SK-N-SH (cell line): ENCODE data around the gene TMEM123. TPM values are rescaled to one million over a fixed set of nuclear protein-coding genes. Genes with fewer than 3 reads are reported as not detected.

Experiments
- CTCF ChIA-PET: fragments of 300-600, 350-600 bp; formaldehyde crosslinking; extraction: SDS; loops from one replicate; lab custom pipeline; 2021; lab: Yijun Ruan, JAX
- POLR2A ChIA-PET: fragments of 350-600 bp; sonication (Branson Sonifier 250); formaldehyde crosslinking; extraction: SDS; loops from one replicate; lab custom pipeline; 2020; ENCODE audit warnings: antibody characterized with exemption, inconsistent platforms; lab: Yijun Ruan, JAX
- DNase-seq: peaks from one replicate; pipeline ENCODE4 v3.0.0; 2012
- H2AFZ ChIP-seq: fragments of 200-600 bp; sonication (generic); 2 replicates; pipeline ENCODE4 v1.8.1; 2016; ENCODE audit warnings: antibody characterized with exemption, mild to moderate bottlenecking, low read depth
- H3F3A ChIP-seq: fragments of 200-600 bp; sonication (generic); replicated peaks from 2 replicates; pipeline ENCODE3; 2016; ENCODE audit warnings: antibody characterized with exemption, mild to moderate bottlenecking; ENCODE audit not compliant: insufficient read depth
- H3K27ac ChIP-seq, 2 experiments: fragments of 200-500 bp in 1 of 2; fragments of 200-600 bp in 1 of 2; sonication (Bioruptor generic) in 1 of 2; sonication (generic), shearing (Covaris generic) in 1 of 2; 2 replicates each; pipeline versions ENCODE4 v1.5.1 to v1.6.1; 2014 to 2016; ENCODE audit warnings: low read depth in 2 of 2, inconsistent platforms in 1 of 2, low read length in 1 of 2, mild to moderate bottlenecking in 1 of 2, mixed read lengths in 1 of 2
- H3K27me3 ChIP-seq: fragments of 200-600 bp; sonication (generic), shearing (Covaris generic); 2 replicates; pipeline ENCODE4 v1.6.1; 2016; ENCODE audit warnings: mixed run types; ENCODE audit not compliant: insufficient read depth
- H3K36me3 ChIP-seq, 2 experiments: fragments of 200-500 bp in 1 of 2; fragments of 200-600 bp in 1 of 2; sonication (Bioruptor generic) in 1 of 2; sonication (generic) in 1 of 2; replicated peaks in 1 of 2; 2 replicates each; pipeline versions ENCODE3 to v1.5.1; 2014 to 2016; ENCODE audit warnings: low read length in 1 of 2, mild to moderate bottlenecking in 1 of 2; ENCODE audit not compliant: insufficient read depth in 2 of 2, control insufficient read depth in 1 of 2
- H3K4me1 ChIP-seq, 2 experiments: fragments of 200-500 bp in 1 of 2; fragments of 200-600 bp in 1 of 2; sonication (Bioruptor generic) in 1 of 2; sonication (generic), shearing (Covaris generic) in 1 of 2; 2 replicates each; pipeline versions ENCODE4 v1.5.1 to v1.6.1; 2014 to 2016; ENCODE audit warnings: low read depth in 1 of 2, low read length in 1 of 2, mixed run types in 1 of 2; ENCODE audit not compliant: insufficient read depth in 2 of 2, control insufficient read depth in 1 of 2
- H3K4me2 ChIP-seq: fragments of 200-600 bp; sonication (generic), shearing (Covaris generic); 2 replicates; pipeline ENCODE4 v1.6.1; 2017; ENCODE audit warnings: mixed run types
- H3K4me3 ChIP-seq, 2 experiments: fragments of 200-500 bp in 1 of 2; fragments of 200-600 bp in 1 of 2; sonication (Bioruptor generic) in 1 of 2; sonication (generic), shearing (Covaris generic) in 1 of 2; 2 replicates each; pipeline versions ENCODE4 v1.5.1 to v1.8.1; 2014 to 2016; ENCODE audit warnings: low read depth in 2 of 2, inconsistent platforms in 1 of 2, low read length in 1 of 2, mild to moderate bottlenecking in 1 of 2, mixed read lengths in 1 of 2, moderate library complexity in 1 of 2
- H3K79me2 ChIP-seq: fragments of 200-600 bp; sonication (generic); 2 replicates; pipeline ENCODE4 v1.8.1; 2017; ENCODE audit warnings: mild to moderate bottlenecking; ENCODE audit not compliant: insufficient read depth
- H3K9ac ChIP-seq: fragments of 200-600 bp; sonication (generic); 2 replicates; pipeline ENCODE4 v1.6.1; 2017; ENCODE audit warnings: mixed run types
- H3K9me2 ChIP-seq: fragments of 200-600 bp; sonication (generic); 2 replicates; pipeline ENCODE4 v1.6.1; 2017; ENCODE audit warnings: mixed run types
- H3K9me3 ChIP-seq: fragments of 200-600 bp; sonication (generic); 2 replicates; pipeline ENCODE4 v1.6.1; 2017; ENCODE audit warnings: mixed run types, mild to moderate bottlenecking, moderate library complexity
- H4K20me1 ChIP-seq: fragments of 200-600 bp; sonication (generic); 2 replicates; pipeline ENCODE4 v1.6.1; 2017; ENCODE audit warnings: mild to moderate bottlenecking, mixed run types; ENCODE audit not compliant: insufficient read depth
- EP300 ChIP-seq, 2 experiments: IDR thresholded peaks; 2 replicates each; pipeline versions ENCODE4 v1.4.0 to v1.6.1; 2012; ENCODE audit warnings: borderline replicate concordance in 1 of 2, low read depth in 1 of 2, low read length in 1 of 2
- EZH2phosphoT487 ChIP-seq: fragments of 200-600 bp; sonication (generic); IDR thresholded peaks from 2 replicates; pipeline ENCODE4 v1.6.1; 2017; ENCODE audit warnings: low read depth, mixed run types, mild to moderate bottlenecking, antibody characterized with exemption, moderate library complexity, borderline replicate concordance
- FOSL2 ChIP-seq: IDR thresholded peaks from 2 replicates; pipeline ENCODE4 v1.4.0; 2012; ENCODE audit warnings: low read depth, mild to moderate bottlenecking, moderate library complexity, borderline replicate concordance
- FOXJ3 ChIP-seq: sonication (generic); formaldehyde crosslinking; IDR thresholded peaks from 2 replicates; pipeline ENCODE4 v1.5.1; 2020; ENCODE audit warnings: mild to moderate bottlenecking, missing genetic modification reagents
- FOXM1 ChIP-seq: IDR thresholded peaks from 2 replicates; pipeline ENCODE4 v1.4.0; 2012; ENCODE audit warnings: low read depth, mild to moderate bottlenecking
- MAX ChIP-seq: IDR thresholded peaks from 2 replicates; pipeline ENCODE4 v1.4.0; 2012; ENCODE audit warnings: low read depth
- MEF2A ChIP-seq: IDR thresholded peaks from 2 replicates; pipeline ENCODE4 v1.4.0; 2012; ENCODE audit warnings: low read depth, borderline replicate concordance
- MXI1 ChIP-seq: IDR thresholded peaks from 2 replicates; pipeline ENCODE4 v1.6.1; 2012; ENCODE audit warnings: mild to moderate bottlenecking, low read depth, low read length, improper control_type of control experiment
- NRF1 ChIP-seq: IDR thresholded peaks from 2 replicates; pipeline ENCODE4 v1.6.1; 2012; ENCODE audit warnings: low read depth, mild to moderate bottlenecking, low read length
- RAD21 ChIP-seq: IDR thresholded peaks from 2 replicates; pipeline ENCODE4 v1.6.1; 2012; ENCODE audit warnings: mild to moderate bottlenecking, low read length
- RCOR1 ChIP-seq: fragments of 150-350 bp; IDR thresholded peaks from 2 replicates; pipeline ENCODE4 v1.6.1; 2017; ENCODE audit warnings: antibody characterized with exemption, low read length
- SIN3A ChIP-seq: IDR thresholded peaks from 2 replicates; pipeline ENCODE4 v1.6.1; 2012; ENCODE audit warnings: low read depth, mild to moderate bottlenecking, low read length, moderate library complexity, borderline replicate concordance
- TAF1 ChIP-seq: IDR thresholded peaks from 2 replicates; pipeline ENCODE4 v1.6.1; 2012; ENCODE audit warnings: low read depth, mild to moderate bottlenecking, low read length, moderate library complexity, borderline replicate concordance
- TCF12 ChIP-seq: IDR thresholded peaks from 2 replicates; pipeline ENCODE4 v1.4.0; 2012
- TEAD4 ChIP-seq: IDR thresholded peaks from 2 replicates; pipeline ENCODE4 v1.4.0; 2012; ENCODE audit warnings: mild to moderate bottlenecking, borderline replicate concordance; ENCODE audit not compliant: insufficient read depth
- WGBS: methylation state at CpG from one replicate; pipeline ENCODE4 v1.1.6; 2017; ENCODE audit warnings: low lambda C conversion rate; 5-methylcytosine and 5-hydroxymethylcytosine counted together
- polyA plus RNA-seq, 3 experiments: library from polyadenylated mRNA; depleted of rRNA; stranded (reverse); fragments of >200 nt; gene quantifications; 2 replicates each; pipeline ENCODE4 v1.2.3, GENCODE V29; 2012
- TF ChIP-seq, protein P1 (sequence below): fragments of 200-600 bp; sonication (generic); IDR thresholded peaks from 2 replicates; pipeline ENCODE4 v1.6.1; 2017; ENCODE audit warnings: antibody characterized with exemption, mild to moderate bottlenecking, moderate library complexity
- TF ChIP-seq, protein P2 (sequence below): fragments of 150-350 bp; IDR thresholded peaks from 2 replicates; pipeline ENCODE4 v1.6.1; 2016; ENCODE audit warnings: mild to moderate bottlenecking, low read depth, low read length

TMEM123 gene
- polyA plus RNA-seq, 1 of the 3 experiments (the other 2 are of a cell fraction): 86.1 TPM

DNA sequence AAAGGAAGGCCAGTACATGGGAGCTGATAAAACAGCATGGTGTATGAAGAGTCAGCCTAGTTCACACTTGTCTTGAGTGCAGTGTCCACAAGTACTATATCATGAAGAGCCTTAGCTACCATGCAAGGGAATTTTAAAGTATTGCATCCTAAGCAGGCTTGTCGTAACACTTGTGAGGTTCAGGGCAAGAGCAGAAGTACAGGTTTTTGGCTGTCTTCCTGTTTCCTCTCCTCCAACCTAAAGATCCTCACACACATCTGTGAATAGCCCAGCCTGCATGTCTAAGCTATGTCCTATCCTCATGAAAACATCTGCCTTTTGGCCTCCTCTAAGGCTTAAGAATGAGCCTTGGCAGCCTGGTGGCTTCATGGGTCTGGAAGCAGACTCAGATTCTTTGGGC lies 34.6 kb upstream of the TMEM123 start:
- Histone ChIP-seq H2AFZ (no peak overlapping the region), H4K20me1 (no peaks in the 10 kb centered on the region), H3K4me3 (no peak overlapping the region), H3K27ac (no peak overlapping the region), H3K36me3 (no peaks in the 10 kb centered on the region), H3K9ac (no peak overlapping the region), H3K9me3 (no peaks in the 10 kb centered on the region), H3K27me3 (no peaks in the 10 kb centered on the region), H3K4me1 (no peaks in the 10 kb centered on the region), H3K79me2 (no peaks in the 10 kb centered on the region), H3K4me2 (no peak overlapping the region), H3F3A (no peaks in the 10 kb centered on the region), H3K9me2 (no peaks in the 10 kb centered on the region)
- no peak for DNase-seq
- no peak for TF ChIP-seq TAF1
- no peak for TF ChIP-seq FOXJ3 (CRISPR knock-in tag)
- TF ChIP-seq, protein P1, sequence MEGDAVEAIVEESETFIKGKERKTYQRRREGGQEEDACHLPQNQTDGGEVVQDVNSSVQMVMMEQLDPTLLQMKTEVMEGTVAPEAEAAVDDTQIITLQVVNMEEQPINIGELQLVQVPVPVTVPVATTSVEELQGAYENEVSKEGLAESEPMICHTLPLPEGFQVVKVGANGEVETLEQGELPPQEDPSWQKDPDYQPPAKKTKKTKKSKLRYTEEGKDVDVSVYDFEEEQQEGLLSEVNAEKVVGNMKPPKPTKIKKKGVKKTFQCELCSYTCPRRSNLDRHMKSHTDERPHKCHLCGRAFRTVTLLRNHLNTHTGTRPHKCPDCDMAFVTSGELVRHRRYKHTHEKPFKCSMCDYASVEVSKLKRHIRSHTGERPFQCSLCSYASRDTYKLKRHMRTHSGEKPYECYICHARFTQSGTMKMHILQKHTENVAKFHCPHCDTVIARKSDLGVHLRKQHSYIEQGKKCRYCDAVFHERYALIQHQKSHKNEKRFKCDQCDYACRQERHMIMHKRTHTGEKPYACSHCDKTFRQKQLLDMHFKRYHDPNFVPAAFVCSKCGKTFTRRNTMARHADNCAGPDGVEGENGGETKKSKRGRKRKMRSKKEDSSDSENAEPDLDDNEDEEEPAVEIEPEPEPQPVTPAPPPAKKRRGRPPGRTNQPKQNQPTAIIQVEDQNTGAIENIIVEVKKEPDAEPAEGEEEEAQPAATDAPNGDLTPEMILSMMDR: no peak
- no peak for TF ChIP-seq EP300 (IDR thresholded peaks at IDR 0.05; ENCODE audit: borderline replicate concordance in 1 of 2, low read depth in 1 of 2, low read length in 1 of 2)
- TF ChIP-seq, protein P2, sequence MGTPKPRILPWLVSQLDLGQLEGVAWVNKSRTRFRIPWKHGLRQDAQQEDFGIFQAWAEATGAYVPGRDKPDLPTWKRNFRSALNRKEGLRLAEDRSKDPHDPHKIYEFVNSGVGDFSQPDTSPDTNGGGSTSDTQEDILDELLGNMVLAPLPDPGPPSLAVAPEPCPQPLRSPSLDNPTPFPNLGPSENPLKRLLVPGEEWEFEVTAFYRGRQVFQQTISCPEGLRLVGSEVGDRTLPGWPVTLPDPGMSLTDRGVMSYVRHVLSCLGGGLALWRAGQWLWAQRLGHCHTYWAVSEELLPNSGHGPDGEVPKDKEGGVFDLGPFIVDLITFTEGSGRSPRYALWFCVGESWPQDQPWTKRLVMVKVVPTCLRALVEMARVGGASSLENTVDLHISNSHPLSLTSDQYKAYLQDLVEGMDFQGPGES: no peak
- no peak for TF ChIP-seq RCOR1
- no peak for TF ChIP-seq NRF1
- no peak for TF ChIP-seq FOSL2
- no peak for TF ChIP-seq MEF2A
- TF ChIP-seq TCF12: no peak
- no peak for TF ChIP-seq RAD21
- no peak for TF ChIP-seq SIN3A
- no peak for TF ChIP-seq EZH2phosphoT487
- no peak for TF ChIP-seq MXI1
- TF ChIP-seq FOXM1: no peak
- TF ChIP-seq MAX: no peak
- TF ChIP-seq TEAD4: no peak
- WGBS: 100% methylated on average over 1 of the region's 1 CpG
- POLR2A ChIA-PET: no interaction called here
- CTCF ChIA-PET: interaction anchor here (1.4 to 3.2 kb wide), 2 partner anchors 193 to 199 kb away, joined by 5 to 10 read pairs; no protein-coding TSS in a partner anchor
